Measurements from ENCODE around the gene CDC26. TPM values are rescaled to one million over a fixed set of nuclear protein-coding genes. Genes with fewer than 3 reads are reported as not detected.
"Not testable (repeated sequence)": the region's sequence is repeated elsewhere in the genome, so short reads cannot be mapped to it uniquely, and the experiment has no call there.

Gene CDC26
- total RNA-seq, 1 donor from 2014 or later = 37.1 TPM

GRCh38 chr9:113241161-113241560, 34.2 kb downstream of the CDC26 start:
- no peak overlapping the region for H3K27ac Mint-ChIP-seq (ENCODE audit: unreplicated experiment)
- no peaks in the 10 kb centered on the region for H3K9me3 Mint-ChIP-seq
- no peaks in the 10 kb centered on the region for H3K27me3 Mint-ChIP-seq (ENCODE audit: low read depth)
- H3K36me3 Mint-ChIP-seq (ENCODE audit: low read depth) = no peaks in the 10 kb centered on the region
- peaks cover 9% of the 10 kb centered on the region for H3K4me1 Mint-ChIP-seq
- no peak for DNase-seq (ENCODE audit: low read depth, low spot score)
- no peak overlapping the region for H3K4me3 Mint-ChIP-seq
- no peak for TF ChIP-seq CTCF (conservative IDR thresholded peaks at IDR 0.05)

GRCh38 chr9:113238859-113239232, 36.5 kb downstream of the CDC26 start:
- Mint-ChIP-seq H3K9me3 (no peaks in the 10 kb centered on the region), H3K4me3 (no peak overlapping the region), H3K27ac (ENCODE audit: unreplicated experiment) (no peak overlapping the region), H3K4me1 (peaks cover 9% of the 10 kb centered on the region), H3K36me3 (ENCODE audit: low read depth) (peaks cover 2% of the 10 kb centered on the region), H3K27me3 (ENCODE audit: low read depth) (no peaks in the 10 kb centered on the region)
- no peak for DNase-seq (ENCODE audit: low read depth, low spot score)
- TF ChIP-seq CTCF (conservative IDR thresholded peaks at IDR 0.05) = no peak

- Mint-ChIP-seq H3K27me3 (ENCODE audit: low read depth) (no peaks in the 10 kb centered on the region), H3K36me3 (ENCODE audit: low read depth) (peaks cover 2% of the 10 kb centered on the region), H3K4me1 (peaks cover 9% of the 10 kb centered on the region), H3K27ac (ENCODE audit: unreplicated experiment) (no peak overlapping the region), H3K9me3 (no peaks in the 10 kb centered on the region), H3K4me3 (no peak overlapping the region)
- no peak for DNase-seq (ENCODE audit: low read depth, low spot score)
- no peak for TF ChIP-seq CTCF (conservative IDR thresholded peaks at IDR 0.05)
Measured at GRCh38 chr9:113238202-113238858, 37.0 kb downstream of the CDC26 start.

GRCh38 chr9:113237026-113237425, 38.3 kb downstream of the CDC26 start:
- Mint-ChIP-seq H3K27ac (ENCODE audit: unreplicated experiment) (no peak overlapping the region), H3K9me3 (no peaks in the 10 kb centered on the region), H3K4me3 (no peak overlapping the region), H3K4me1 (peaks cover 9% of the 10 kb centered on the region), H3K36me3 (ENCODE audit: low read depth) (peaks cover 2% of the 10 kb centered on the region), H3K27me3 (ENCODE audit: low read depth) (no peaks in the 10 kb centered on the region)
- DNase-seq (ENCODE audit: low read depth, low spot score) = no peak
- TF ChIP-seq CTCF (conservative IDR thresholded peaks at IDR 0.05) = no peak

- not testable (repeated sequence) for H3K27me3 Mint-ChIP-seq (ENCODE audit: low read depth); DNase-seq (ENCODE audit: low read depth, low spot score); H3K4me1 Mint-ChIP-seq; H3K27ac Mint-ChIP-seq (ENCODE audit: unreplicated experiment); H3K36me3 Mint-ChIP-seq (ENCODE audit: low read depth); H3K4me3 Mint-ChIP-seq; H3K9me3 Mint-ChIP-seq
Measured at GRCh38 chr9:113235701-113236255, 39.6 kb downstream of the CDC26 start.

- Mint-ChIP-seq H3K27me3 (ENCODE audit: low read depth) (no peaks in the 10 kb centered on the region), H3K4me3 (no peak overlapping the region), H3K27ac (ENCODE audit: unreplicated experiment) (no peak overlapping the region), H3K9me3 (no peaks in the 10 kb centered on the region), H3K4me1 (no peaks in the 10 kb centered on the region), H3K36me3 (ENCODE audit: low read depth) (peaks cover 2% of the 10 kb centered on the region)
- TF ChIP-seq CTCF (conservative IDR thresholded peaks at IDR 0.05) = no peak
- no peak for DNase-seq (ENCODE audit: low read depth, low spot score)
Measured at GRCh38 chr9:113231701-113232100, 43.7 kb downstream of the CDC26 start.
